ENCODE data around the gene SALL1. TPM values are rescaled to one million over a fixed set of nuclear protein-coding genes. Genes with fewer than 3 reads are reported as not detected.

Gene SALL1
- total and polyA plus RNA-seq, 4 donors, result 0.06 TPM; not detected in 3

DNA sequence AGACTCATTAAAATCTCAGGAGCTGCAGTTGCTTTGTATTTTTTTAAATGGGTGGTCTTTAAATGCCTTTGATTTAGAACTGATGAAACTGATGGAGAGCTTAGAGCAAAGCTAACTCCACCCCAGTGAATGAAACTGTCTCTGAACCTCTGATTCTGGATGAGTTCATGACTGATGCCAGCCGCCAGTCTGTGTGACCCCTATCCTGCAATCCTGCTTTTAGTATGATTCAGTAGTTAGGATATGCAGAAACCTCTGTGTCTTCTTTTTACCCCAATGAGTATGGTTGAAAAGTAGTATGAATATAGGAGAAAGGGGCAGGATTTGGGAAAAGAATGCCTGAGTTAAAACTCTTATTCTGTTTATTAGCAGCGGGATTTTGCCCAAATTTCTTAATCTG, 12.3 kb upstream of the SALL1 start:
- H3K4me3 ChIP-seq, result no peak overlapping the region
- TF ChIP-seq, protein P1, sequence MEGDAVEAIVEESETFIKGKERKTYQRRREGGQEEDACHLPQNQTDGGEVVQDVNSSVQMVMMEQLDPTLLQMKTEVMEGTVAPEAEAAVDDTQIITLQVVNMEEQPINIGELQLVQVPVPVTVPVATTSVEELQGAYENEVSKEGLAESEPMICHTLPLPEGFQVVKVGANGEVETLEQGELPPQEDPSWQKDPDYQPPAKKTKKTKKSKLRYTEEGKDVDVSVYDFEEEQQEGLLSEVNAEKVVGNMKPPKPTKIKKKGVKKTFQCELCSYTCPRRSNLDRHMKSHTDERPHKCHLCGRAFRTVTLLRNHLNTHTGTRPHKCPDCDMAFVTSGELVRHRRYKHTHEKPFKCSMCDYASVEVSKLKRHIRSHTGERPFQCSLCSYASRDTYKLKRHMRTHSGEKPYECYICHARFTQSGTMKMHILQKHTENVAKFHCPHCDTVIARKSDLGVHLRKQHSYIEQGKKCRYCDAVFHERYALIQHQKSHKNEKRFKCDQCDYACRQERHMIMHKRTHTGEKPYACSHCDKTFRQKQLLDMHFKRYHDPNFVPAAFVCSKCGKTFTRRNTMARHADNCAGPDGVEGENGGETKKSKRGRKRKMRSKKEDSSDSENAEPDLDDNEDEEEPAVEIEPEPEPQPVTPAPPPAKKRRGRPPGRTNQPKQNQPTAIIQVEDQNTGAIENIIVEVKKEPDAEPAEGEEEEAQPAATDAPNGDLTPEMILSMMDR (IDR thresholded peaks at IDR 0.05; ENCODE audit: control extremely low read depth, extremely low read depth), result no peak
- no peak overlapping the region for H3K9ac ChIP-seq (ENCODE audit: insufficient read depth in 1 of 2, low read length in 2 of 2)
- ATAC-seq (ENCODE audit: insufficient read depth, low FRiP score) (no peak), DNase-seq (no peak)
- no peaks in the 10 kb centered on the region for H3K36me3 ChIP-seq (ENCODE audit: control insufficient read depth in 4 of 4, insufficient read depth in 4 of 4, low read length in 4 of 4)
- peaks cover 9 to 45% (median 16%) of the 10 kb centered on the region in 3 donors for H3K27me3 ChIP-seq (ENCODE audit: control insufficient read depth in 3 of 3, insufficient read depth in 3 of 3, low read length in 2 of 3)
- no peaks in the 10 kb centered on the region for H3K4me1 ChIP-seq (ENCODE audit: control insufficient read depth in 5 of 5, insufficient read depth in 5 of 5, low read length in 5 of 5)
- WGBS, 2 donors, result 75 to 87% methylated on average over 2 of the region's 2 CpGs
- no peaks in the 10 kb centered on the region for H3K9me3 ChIP-seq (ENCODE audit: control insufficient read depth in 4 of 4, insufficient read depth in 3 of 4, low read length in 3 of 4)
- no peak overlapping the region for H3K27ac ChIP-seq (ENCODE audit: low read depth in 1 of 2, low read length in 1 of 2)

DNA sequence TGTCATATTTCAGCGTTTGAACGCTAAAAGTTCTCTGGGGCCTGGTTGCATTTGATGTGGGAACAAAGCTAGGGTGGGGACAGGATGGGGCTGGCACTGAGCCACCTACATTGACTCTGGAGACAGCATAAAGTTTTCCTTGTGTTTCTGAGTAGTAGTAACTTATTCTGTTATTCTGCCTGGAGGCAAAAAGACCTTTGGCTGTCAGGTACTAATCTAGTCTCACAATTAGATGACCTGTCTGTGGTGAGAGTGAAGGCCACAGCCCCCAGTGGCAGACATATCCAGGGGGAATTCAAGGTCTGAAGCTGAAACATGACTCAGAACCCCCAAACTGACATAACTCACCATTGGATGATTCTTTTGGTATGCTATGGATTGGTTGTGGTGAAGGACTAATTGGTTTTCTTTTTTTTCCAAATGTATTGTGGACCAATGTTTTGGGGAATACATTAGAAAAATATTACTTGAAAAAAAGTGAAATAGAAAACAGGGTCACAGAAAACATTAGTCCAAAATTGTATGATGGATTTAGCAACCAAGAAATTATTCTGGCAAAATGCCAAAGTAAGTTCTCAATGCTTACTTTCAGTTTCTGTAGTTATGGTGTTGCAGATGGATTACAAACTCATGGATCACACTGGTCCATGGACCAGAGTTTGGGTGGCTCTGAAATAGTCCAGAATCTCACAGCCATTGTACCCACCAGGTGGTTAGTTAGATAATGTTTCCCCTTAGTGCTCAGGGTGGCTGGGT, 10.5 kb upstream of the SALL1 start:
- H3K27me3 ChIP-seq (ENCODE audit: control insufficient read depth in 3 of 3, insufficient read depth in 3 of 3, low read length in 2 of 3), result peaks cover 10 to 60% (median 31%) of the 10 kb centered on the region in 3 donors
- no peak overlapping the region for H3K27ac ChIP-seq (ENCODE audit: low read depth in 1 of 2, low read length in 1 of 2)
- H3K4me3 ChIP-seq, result no peak overlapping the region
- DNase-seq (peak in 2 of 3 donors; percentile 6 to 43), ATAC-seq (ENCODE audit: insufficient read depth, low FRiP score) (no peak)
- H3K36me3 ChIP-seq (ENCODE audit: control insufficient read depth in 4 of 4, insufficient read depth in 4 of 4, low read length in 4 of 4), result no peaks in the 10 kb centered on the region
- H3K4me1 ChIP-seq (ENCODE audit: control insufficient read depth in 5 of 5, insufficient read depth in 5 of 5, low read length in 5 of 5), result no peaks in the 10 kb centered on the region
- 81 to 83% methylated on average over 2 of the region's 2 CpGs for WGBS, 2 donors
- TF ChIP-seq, protein P1 (IDR thresholded peaks at IDR 0.05; ENCODE audit: control extremely low read depth, extremely low read depth), result no peak
- H3K9ac ChIP-seq (ENCODE audit: insufficient read depth in 1 of 2, low read length in 2 of 2), result no peak overlapping the region
- H3K9me3 ChIP-seq (ENCODE audit: control insufficient read depth in 4 of 4, insufficient read depth in 3 of 4, low read length in 3 of 4), result peaks cover 0 to 2% (median 0%) of the 10 kb centered on the region in 4 donors

DNA sequence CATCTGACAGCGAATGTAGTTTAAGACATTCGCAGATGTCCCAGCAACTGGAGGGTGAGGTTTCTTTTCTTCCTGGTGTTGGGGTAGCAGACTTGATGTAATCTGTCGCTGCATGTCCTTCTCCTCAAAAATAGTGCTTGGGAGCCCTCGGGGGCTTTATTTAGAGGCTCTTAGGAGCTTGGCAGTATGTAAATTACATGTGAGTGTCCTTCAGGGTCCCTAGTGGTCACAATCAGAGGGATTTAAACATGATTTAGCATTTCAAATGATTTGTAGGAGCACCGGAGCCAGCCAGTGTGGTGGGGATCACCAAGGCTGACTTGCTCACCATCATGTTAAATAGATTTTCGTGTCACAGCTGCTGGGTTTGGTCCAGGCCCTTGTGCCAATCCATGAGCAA, 8.8 kb upstream of the SALL1 start:
- TF ChIP-seq, protein P1 (IDR thresholded peaks at IDR 0.05; ENCODE audit: control extremely low read depth, extremely low read depth), result no peak
- WGBS, 2 donors, result 64 to 67% methylated on average over 6 of the region's 6 CpGs
- H3K9ac ChIP-seq (ENCODE audit: insufficient read depth in 1 of 2, low read length in 2 of 2), result no peak overlapping the region
- H3K4me1 ChIP-seq (ENCODE audit: control insufficient read depth in 5 of 5, insufficient read depth in 5 of 5, low read length in 5 of 5), result peaks cover 0 to 9% (median 0%) of the 10 kb centered on the region in 5 donors
- peaks cover 28 to 77% (median 43%) of the 10 kb centered on the region in 3 donors for H3K27me3 ChIP-seq (ENCODE audit: control insufficient read depth in 3 of 3, insufficient read depth in 3 of 3, low read length in 2 of 3)
- H3K9me3 ChIP-seq (ENCODE audit: control insufficient read depth in 4 of 4, insufficient read depth in 3 of 4, low read length in 3 of 4), result peaks cover 0 to 6% (median 0%) of the 10 kb centered on the region in 4 donors
- DNase-seq, result no peak
- no peak for ATAC-seq (ENCODE audit: insufficient read depth, low FRiP score)
- no peak overlapping the region for H3K27ac ChIP-seq (ENCODE audit: low read depth in 1 of 2, low read length in 1 of 2)
- H3K4me3 ChIP-seq, result no peak overlapping the region
- H3K36me3 ChIP-seq (ENCODE audit: control insufficient read depth in 4 of 4, insufficient read depth in 4 of 4, low read length in 4 of 4), result no peaks in the 10 kb centered on the region

Measured in lung (tissue), 12 donors.